IPS-18c (cell line): Measurements from ENCODE around the gene SDCCAG8.

ENCODE experiments used
- H3K4me3 ChIP-seq: 2 replicates; pipeline ENCODE4 v1.7.0; 2013; ENCODE audit warnings: low read depth, mild to moderate bottlenecking, low read length, moderate library complexity; ENCODE audit not compliant: insufficient read depth
- H3K9me3 ChIP-seq: one replicate; pipeline ENCODE4 v1.6.1; 2013; ENCODE audit warnings: mild to moderate bottlenecking, low read length, moderate library complexity; ENCODE audit not compliant: control insufficient read depth, insufficient read depth

The SDCCAG8 gene

GRCh38 chr1:243490748-243491686 is 235.2 kb downstream of the SDCCAG8 start:
- peaks cover 2% of the 10 kb centered on the region for H3K9me3 ChIP-seq
- peak overlapping the region; percentile 24; the same call in 1 of the 2 replicates for H3K4me3 ChIP-seq

- no peak overlapping the region for H3K4me3 ChIP-seq
- H3K9me3 ChIP-seq = no peaks in the 10 kb centered on the region
Measured at GRCh38 chr1:243493156-243494129, 237.6 kb downstream of the SDCCAG8 start.

GRCh38 chr1:243494741-243495431 is 239.0 kb downstream of the SDCCAG8 start:
- Histone ChIP-seq H3K4me3 (no peak overlapping the region), H3K9me3 (no peaks in the 10 kb centered on the region)

GRCh38 chr1:243495442-243496186 is 239.8 kb downstream of the SDCCAG8 start:
- Histone ChIP-seq H3K4me3 (no peak overlapping the region), H3K9me3 (no peaks in the 10 kb centered on the region)

GRCh38 chr1:243496187-243496646 is 240.4 kb downstream of the SDCCAG8 start:
- Histone ChIP-seq H3K4me3 (no peak overlapping the region), H3K9me3 (no peaks in the 10 kb centered on the region)

- no peaks in the 10 kb centered on the region for H3K9me3 ChIP-seq
- H3K4me3 ChIP-seq = no peak overlapping the region
Measured at GRCh38 chr1:243496806-243497205, 241.0 kb downstream of the SDCCAG8 start.

- H3K9me3 ChIP-seq = no peaks in the 10 kb centered on the region
- no peak overlapping the region for H3K4me3 ChIP-seq
Measured at GRCh38 chr1:243497939-243498681, 242.3 kb downstream of the SDCCAG8 start.

- Histone ChIP-seq H3K4me3 (no peak overlapping the region), H3K9me3 (no peaks in the 10 kb centered on the region)
Measured at GRCh38 chr1:243499248-243499647, 243.4 kb downstream of the SDCCAG8 start.

GRCh38 chr1:243499711-243500110 is 243.9 kb downstream of the SDCCAG8 start:
- Histone ChIP-seq H3K9me3 (no peaks in the 10 kb centered on the region), H3K4me3 (no peak overlapping the region)

GRCh38 chr1:243500512-243500911 is 244.7 kb downstream of the SDCCAG8 start:
- Histone ChIP-seq H3K9me3 (no peaks in the 10 kb centered on the region), H3K4me3 (no peak overlapping the region)

GRCh38 chr1:243501002-243501401 is 245.2 kb downstream of the SDCCAG8 start:
- no peaks in the 10 kb centered on the region for H3K9me3 ChIP-seq
- no peak overlapping the region for H3K4me3 ChIP-seq

GRCh38 chr1:243503155-243503554 is 247.3 kb downstream of the SDCCAG8 start:
- H3K9me3 ChIP-seq = no peaks in the 10 kb centered on the region

GRCh38 chr1:243505986-243506689 is 250.3 kb downstream of the SDCCAG8 start:
- no peaks in the 10 kb centered on the region for H3K9me3 ChIP-seq
- H3K4me3 ChIP-seq = no peak overlapping the region

More at GRCh38 chr1:243503155-243503554, 247.3 kb downstream of the SDCCAG8 start:
- H3K4me3 ChIP-seq = no peak overlapping the region

- Histone ChIP-seq H3K4me3 (no peak overlapping the region), H3K9me3 (no peaks in the 10 kb centered on the region)
Measured at GRCh38 chr1:243507001-243507671, 251.3 kb downstream of the SDCCAG8 start.
